PC-3 (cell line): ENCODE results near the gene APBA1. TPM values are rescaled to one million over a fixed set of nuclear protein-coding genes. Genes with fewer than 3 reads are reported as not detected.
A peak's percentile ranks its signal among the peaks of the same experiment; 100 is the strongest.

Experiments used
- ATAC-seq: fragments of 200-7000 bp; cut with Tn5 transposase; 2 replicates; pipeline ENCODE4 v1.9.1; 2020; ENCODE audit warnings: mild to moderate bottlenecking, moderate library complexity
- BruUV-seq: library from RNA; stranded (reverse); fragments of 400-500 nt; replicated peaks from 2 replicates; lab custom pipeline; 2021; lab: Mats Ljungman, UMichigan
- CTCF ChIA-PET: fragments of 300-600 bp; sonication (Branson Sonifier 250); formaldehyde crosslinking; loops from one replicate; lab custom pipeline; 2022; ENCODE audit warnings: antibody characterized with exemption; lab: Charles Lee
- POLR2A ChIA-PET: fragments of 300-600 bp; sonication (Branson Sonifier 250); formaldehyde crosslinking; loops from one replicate; lab custom pipeline; 2022; ENCODE audit warnings: antibody characterized with exemption; ENCODE audit not compliant: unreplicated experiment; lab: Charles Lee
- DNase-seq: peaks from one replicate; pipeline ENCODE4 v3.0.0-alpha.2; 2015
- H2AFZ ChIP-seq: fragments of 300-600 bp; sonication (generic); 2 replicates; pipeline ENCODE4 v1.6.0; 2016; ENCODE audit warnings: antibody characterized with exemption, low read length
- H3F3A ChIP-seq: fragments of 300-600 bp; sonication (generic); one replicate; pipeline ENCODE4 v1.6.0; 2017; ENCODE audit warnings: antibody characterized with exemption, low read length, control low read depth, mild to moderate bottlenecking; ENCODE audit not compliant: unreplicated experiment
- H3K27ac ChIP-seq: fragments of 300-600 bp; sonication (generic); 2 replicates; pipeline ENCODE4 v1.5.1; 2016; ENCODE audit warnings: mild to moderate bottlenecking, low read length
- H3K27me3 ChIP-seq: fragments of 300-600 bp; sonication (generic); 2 replicates; pipeline ENCODE4 v1.6.1; 2016; ENCODE audit warnings: low read length, mixed read lengths
- H3K36me3 ChIP-seq: fragments of 300-600 bp; sonication (generic); 2 replicates; pipeline ENCODE4 v1.6.1; 2016; ENCODE audit warnings: low read depth, mixed run types, low read length, mixed read lengths
- H3K4me1 ChIP-seq: fragments of 300-600 bp; sonication (generic); 2 replicates; pipeline ENCODE4 v1.5.1; 2016; ENCODE audit warnings: low read length; ENCODE audit not compliant: insufficient read depth
- H3K4me2 ChIP-seq: fragments of 300-600 bp; sonication (generic); 2 replicates; pipeline ENCODE4 v1.6.0; 2016; ENCODE audit warnings: low read length
- H3K4me3 ChIP-seq: fragments of 300-600 bp; sonication (generic); 2 replicates; pipeline ENCODE4 v1.5.1; 2016; ENCODE audit warnings: mild to moderate bottlenecking, low read length, mixed read lengths
- H3K79me2 ChIP-seq: fragments of 300-600 bp; sonication (generic); 2 replicates; pipeline ENCODE4 v1.6.1; 2017; ENCODE audit warnings: low read length, mixed read lengths
- H3K9ac ChIP-seq: fragments of 300-600 bp; sonication (generic); 2 replicates; pipeline ENCODE4 v1.6.0; 2016; ENCODE audit warnings: mild to moderate bottlenecking, low read length
- H3K9me2 ChIP-seq: fragments of 300-600 bp; sonication (generic); replicated peaks from 2 replicates; pipeline ENCODE4 v1.6.1; 2016; ENCODE audit warnings: mixed run types, low read length, mixed read lengths
- H3K9me3 ChIP-seq: fragments of 300-600 bp; sonication (generic); 2 replicates; pipeline ENCODE4 v1.6.1; 2016; ENCODE audit warnings: low read length, mixed read lengths
- H4K20me1 ChIP-seq: fragments of 300-600 bp; sonication (generic); 2 replicates; pipeline ENCODE4 v1.6.1; 2016; ENCODE audit warnings: low read length, mixed read lengths
- EZH2 ChIP-seq: fragments of 300-600 bp; sonication (generic); IDR thresholded peaks from one replicate; pipeline ENCODE4 v1.6.1; 2017; ENCODE audit warnings: antibody characterized with exemption, mild to moderate bottlenecking, low read length; ENCODE audit not compliant: unreplicated experiment
- EZH2phosphoT487 ChIP-seq: fragments of 300-600 bp; sonication (generic); IDR thresholded peaks from 2 replicates; pipeline ENCODE4 v1.6.1; 2018; ENCODE audit warnings: mild to moderate bottlenecking, antibody characterized with exemption, low read length, borderline replicate concordance
- intact Hi-C: fragments of 100-400 bp; cut with micrococcal nuclease; formaldehyde crosslinking; loops from 2 replicates; pipeline ENCODE4 v1.9.0; 2023
- total RNA-seq: library from RNA; depleted of rRNA; stranded (reverse); fragments of >200 nt; gene quantifications from 2 replicates; pipeline ENCODE4 v1.2.3, GENCODE V29; 2014
- TF ChIP-seq, protein P1 (sequence below): fragments of 300-600 bp; sonication (generic); conservative IDR thresholded peaks from 2 replicates; pipeline ENCODE4 v1.5.1; 2017; ENCODE audit warnings: antibody characterized with exemption, low read depth, mild to moderate bottlenecking, low read length

Gene APBA1
- total RNA-seq, 1 experiment from 2014 or later: 0.07 TPM

DNA sequence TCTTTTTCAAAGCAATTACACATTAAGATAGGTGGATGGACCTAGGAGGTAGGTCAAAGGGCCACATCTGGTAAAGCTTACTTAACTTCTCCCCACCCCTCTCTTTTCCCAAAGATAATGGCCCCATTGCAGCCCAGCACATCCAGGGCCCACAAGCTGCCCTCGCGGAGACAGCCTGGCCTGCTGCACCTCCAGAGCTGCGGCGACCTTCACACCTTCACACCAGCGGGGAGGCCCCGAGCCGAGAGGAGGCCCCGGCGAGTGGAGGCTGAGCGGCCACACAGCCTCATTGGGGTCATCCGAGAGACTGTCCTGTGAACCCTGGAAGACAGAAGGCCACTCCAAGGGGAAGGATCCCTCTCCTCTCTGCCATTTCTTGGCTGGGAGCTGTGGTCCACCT, 280.7 kb downstream of the APBA1 start:
- no peak overlapping the region for H3K9ac ChIP-seq
- no peaks in the 10 kb centered on the region for H3K9me2 ChIP-seq
- H2AFZ ChIP-seq: no peak overlapping the region
- H3K36me3 ChIP-seq: no peaks in the 10 kb centered on the region
- DNase-seq: no peak
- TF ChIP-seq EZH2phosphoT487 (no peak), EZH2 (no peak)
- TF ChIP-seq, protein P1, sequence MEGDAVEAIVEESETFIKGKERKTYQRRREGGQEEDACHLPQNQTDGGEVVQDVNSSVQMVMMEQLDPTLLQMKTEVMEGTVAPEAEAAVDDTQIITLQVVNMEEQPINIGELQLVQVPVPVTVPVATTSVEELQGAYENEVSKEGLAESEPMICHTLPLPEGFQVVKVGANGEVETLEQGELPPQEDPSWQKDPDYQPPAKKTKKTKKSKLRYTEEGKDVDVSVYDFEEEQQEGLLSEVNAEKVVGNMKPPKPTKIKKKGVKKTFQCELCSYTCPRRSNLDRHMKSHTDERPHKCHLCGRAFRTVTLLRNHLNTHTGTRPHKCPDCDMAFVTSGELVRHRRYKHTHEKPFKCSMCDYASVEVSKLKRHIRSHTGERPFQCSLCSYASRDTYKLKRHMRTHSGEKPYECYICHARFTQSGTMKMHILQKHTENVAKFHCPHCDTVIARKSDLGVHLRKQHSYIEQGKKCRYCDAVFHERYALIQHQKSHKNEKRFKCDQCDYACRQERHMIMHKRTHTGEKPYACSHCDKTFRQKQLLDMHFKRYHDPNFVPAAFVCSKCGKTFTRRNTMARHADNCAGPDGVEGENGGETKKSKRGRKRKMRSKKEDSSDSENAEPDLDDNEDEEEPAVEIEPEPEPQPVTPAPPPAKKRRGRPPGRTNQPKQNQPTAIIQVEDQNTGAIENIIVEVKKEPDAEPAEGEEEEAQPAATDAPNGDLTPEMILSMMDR: no peak
- H3K4me1 ChIP-seq: no peaks in the 10 kb centered on the region
- no peaks in the 10 kb centered on the region for H3K9me3 ChIP-seq
- no TSS peak for BruUV-seq
- H3K27ac ChIP-seq: no peak overlapping the region
- no peaks in the 10 kb centered on the region for H4K20me1 ChIP-seq
- no peaks in the 10 kb centered on the region for H3K27me3 ChIP-seq
- no peaks in the 10 kb centered on the region for H3F3A ChIP-seq
- H3K79me2 ChIP-seq: no peaks in the 10 kb centered on the region
- no peak overlapping the region for H3K4me2 ChIP-seq
- no peak overlapping the region for H3K4me3 ChIP-seq
- ChIA-PET CTCF (no interaction called here), POLR2A (no interaction called here)
- no peak for ATAC-seq
- intact Hi-C loops: no loop called here

DNA sequence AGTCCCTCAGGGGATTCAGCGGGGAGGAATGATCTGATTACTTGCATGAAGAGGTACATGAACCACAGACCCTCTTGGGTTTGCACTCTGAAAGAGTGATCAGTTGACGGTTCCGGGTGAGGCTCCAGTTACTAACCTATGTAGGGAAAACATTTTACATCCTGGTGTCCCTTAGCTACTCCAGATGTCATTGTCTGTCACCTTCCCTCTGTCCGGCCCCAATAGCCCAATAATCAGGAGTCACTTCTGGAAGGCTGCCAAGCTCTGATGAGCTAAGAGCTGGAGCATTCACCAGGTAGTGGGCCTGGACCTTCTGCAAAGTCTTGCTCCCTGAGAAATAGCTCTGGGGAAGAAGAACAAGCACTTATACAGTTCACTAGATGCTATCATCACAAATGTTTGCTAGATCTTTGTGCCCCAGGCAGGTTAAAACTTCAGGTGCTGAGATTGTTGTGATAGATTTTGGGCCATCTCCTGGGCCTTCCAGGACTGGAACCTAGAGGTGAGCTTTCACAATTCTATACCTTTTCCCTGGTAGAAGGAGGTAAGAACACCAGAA, 282.7 kb downstream of the APBA1 start:
- Histone ChIP-seq H3K9me2 (no peaks in the 10 kb centered on the region), H3K9ac (no peak overlapping the region), H3K4me1 (no peaks in the 10 kb centered on the region), H4K20me1 (no peaks in the 10 kb centered on the region), H3K4me3 (no peak overlapping the region), H2AFZ (no peak overlapping the region), H3K9me3 (no peaks in the 10 kb centered on the region), H3K27ac (no peak overlapping the region), H3K36me3 (no peaks in the 10 kb centered on the region), H3K4me2 (no peak overlapping the region), H3F3A (no peaks in the 10 kb centered on the region), H3K27me3 (no peaks in the 10 kb centered on the region), H3K79me2 (no peaks in the 10 kb centered on the region)
- TF ChIP-seq EZH2phosphoT487: no peak
- no peak for TF ChIP-seq EZH2
- TF ChIP-seq, protein P1: no peak
- intact Hi-C loops: no loop called here
- DNase-seq (peak; percentile 35), ATAC-seq (no peak)
- no TSS peak for BruUV-seq
- POLR2A ChIA-PET: no interaction called here
- CTCF ChIA-PET: no interaction called here

DNA sequence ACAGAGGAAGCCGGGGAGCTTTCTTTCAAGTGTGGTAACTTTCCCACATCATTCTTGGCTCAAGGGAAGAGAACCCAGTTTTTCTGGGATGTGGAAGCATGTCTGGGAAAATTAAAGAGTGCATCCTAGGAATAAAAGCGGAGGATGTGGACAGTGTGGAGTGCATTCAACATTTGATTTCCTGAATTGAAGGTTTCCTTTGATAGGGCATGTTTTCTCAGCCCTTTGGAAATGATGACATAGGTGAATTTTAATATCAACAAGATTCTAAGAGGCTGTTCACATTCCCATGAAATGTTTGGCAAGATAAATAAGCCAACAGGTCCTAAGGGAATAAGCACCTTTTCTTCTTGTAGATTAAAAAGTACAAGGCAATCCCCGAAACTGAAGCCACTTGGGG, 283.6 kb downstream of the APBA1 start:
- Histone ChIP-seq H3K27ac (no peak overlapping the region), H3F3A (no peaks in the 10 kb centered on the region), H3K36me3 (no peaks in the 10 kb centered on the region), H3K9ac (no peak overlapping the region), H3K9me2 (no peaks in the 10 kb centered on the region), H3K9me3 (no peaks in the 10 kb centered on the region), H3K4me1 (no peaks in the 10 kb centered on the region), H4K20me1 (no peaks in the 10 kb centered on the region), H3K79me2 (no peaks in the 10 kb centered on the region), H3K4me2 (no peak overlapping the region), H3K27me3 (no peaks in the 10 kb centered on the region), H2AFZ (no peak overlapping the region), H3K4me3 (no peak overlapping the region)
- intact Hi-C loops: no loop called here
- no peak for DNase-seq
- BruUV-seq: no TSS peak
- no peak for ATAC-seq
- TF ChIP-seq, protein P1: no peak
- TF ChIP-seq EZH2phosphoT487: no peak
- no peak for TF ChIP-seq EZH2
- ChIA-PET CTCF (no interaction called here), POLR2A (no interaction called here)
